Activated naive CD8-positive, alpha-beta T cell treated with anti-CD3 and anti-CD28 coated beads, Interleukin-2, amount 50 U/mL, for 24 hours (primary cell): ENCODE results near the gene RNF223.
"Not testable (repeated sequence)": the region's sequence is repeated elsewhere in the genome, so short reads cannot be mapped to it uniquely, and the experiment has no call there.

Experiments used
- ATAC-seq: fragments of 150-1000 bp; cut with Tn5 transposase; one replicate; pipeline ENCODE4 v1.10.0; 2021
- DNase-seq: peaks from one replicate; pipeline ENCODE4 v3.0.0; 2021
- H3K27ac Mint-ChIP-seq: one replicate; pipeline ENCODE4 v1.8.0; 2021; ENCODE audit warnings: mild to moderate bottlenecking, mixed read lengths
- H3K27me3 Mint-ChIP-seq: one replicate; pipeline ENCODE4 v1.8.0; 2021; ENCODE audit warnings: mixed read lengths
- H3K36me3 Mint-ChIP-seq: one replicate; pipeline ENCODE4 v1.8.0; 2021; ENCODE audit warnings: low read depth, mixed read lengths
- H3K4me1 Mint-ChIP-seq: one replicate; pipeline ENCODE4 v1.8.0; 2021; ENCODE audit warnings: mixed read lengths
- H3K4me3 Mint-ChIP-seq: one replicate; pipeline ENCODE4 v1.8.0; 2021; ENCODE audit warnings: mild to moderate bottlenecking, moderate library complexity, mixed read lengths
- H3K9me3 Mint-ChIP-seq: one replicate; pipeline ENCODE4 v1.8.0; 2021; ENCODE audit warnings: mixed read lengths

The RNF223 gene

DNA sequence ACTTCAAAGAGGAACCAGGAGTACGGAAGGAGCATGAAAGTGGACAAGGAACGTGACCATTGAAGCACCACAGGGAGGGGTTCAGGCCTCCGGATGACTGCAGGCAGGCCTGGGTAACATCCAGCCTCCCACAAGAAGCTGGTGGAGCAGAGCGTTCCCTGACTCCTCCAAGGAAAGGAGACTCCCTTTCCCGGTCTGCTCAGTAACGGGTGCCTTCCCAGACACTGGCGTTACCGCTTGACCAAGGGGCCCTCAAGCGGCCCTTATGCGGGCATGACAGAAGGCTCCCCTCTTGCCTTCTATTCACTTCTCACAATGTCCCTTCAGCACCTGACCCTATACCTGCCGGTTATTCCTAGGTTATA lies 8.2 kb downstream of the RNF223 start:
- DNase-seq, H3K27ac Mint-ChIP-seq, H3K4me3 Mint-ChIP-seq, H3K9me3 Mint-ChIP-seq, H3K27me3 Mint-ChIP-seq, ATAC-seq, H3K36me3 Mint-ChIP-seq: not testable (repeated sequence)
- peaks cover 33% of the 10 kb centered on the region for H3K4me1 Mint-ChIP-seq

DNA sequence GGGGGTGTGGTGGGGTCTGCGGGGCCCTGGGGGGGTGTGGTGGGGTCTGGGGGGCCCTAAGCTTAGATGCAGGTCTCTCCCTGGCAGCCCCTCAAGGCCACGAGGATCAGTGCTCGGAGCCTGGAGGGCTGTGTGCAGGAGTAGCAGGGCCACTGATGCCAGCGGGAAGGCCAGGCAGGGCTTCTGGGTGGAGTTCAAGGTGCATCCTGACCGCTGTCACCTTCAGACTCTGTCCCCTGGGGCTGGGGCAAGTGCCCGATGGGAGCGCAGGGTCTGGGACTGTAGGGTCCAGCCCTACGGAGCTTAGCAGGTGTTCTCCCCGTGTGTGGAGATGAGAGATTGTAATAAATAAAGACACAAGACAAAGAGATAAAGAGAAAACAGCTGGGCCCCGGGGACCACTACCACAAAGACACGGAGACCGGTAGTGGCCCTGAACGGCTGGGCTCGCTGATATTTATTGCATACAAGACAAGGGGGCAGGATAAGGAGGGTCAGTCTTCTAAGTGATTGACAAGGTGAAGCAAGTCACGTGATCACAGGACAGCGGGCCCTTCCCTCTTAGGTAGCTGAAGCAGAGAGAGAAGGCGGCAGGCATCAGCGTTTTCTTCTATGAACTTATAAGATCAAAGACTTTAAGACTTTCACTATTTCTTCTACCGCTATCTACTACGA lies 8.7 kb downstream of the RNF223 start:
- H3K36me3 Mint-ChIP-seq = peaks cover 3% of the 10 kb centered on the region
- peaks cover 36% of the 10 kb centered on the region for H3K4me1 Mint-ChIP-seq
- peak overlapping the region; percentile 21 for H3K4me3 Mint-ChIP-seq

DNA sequence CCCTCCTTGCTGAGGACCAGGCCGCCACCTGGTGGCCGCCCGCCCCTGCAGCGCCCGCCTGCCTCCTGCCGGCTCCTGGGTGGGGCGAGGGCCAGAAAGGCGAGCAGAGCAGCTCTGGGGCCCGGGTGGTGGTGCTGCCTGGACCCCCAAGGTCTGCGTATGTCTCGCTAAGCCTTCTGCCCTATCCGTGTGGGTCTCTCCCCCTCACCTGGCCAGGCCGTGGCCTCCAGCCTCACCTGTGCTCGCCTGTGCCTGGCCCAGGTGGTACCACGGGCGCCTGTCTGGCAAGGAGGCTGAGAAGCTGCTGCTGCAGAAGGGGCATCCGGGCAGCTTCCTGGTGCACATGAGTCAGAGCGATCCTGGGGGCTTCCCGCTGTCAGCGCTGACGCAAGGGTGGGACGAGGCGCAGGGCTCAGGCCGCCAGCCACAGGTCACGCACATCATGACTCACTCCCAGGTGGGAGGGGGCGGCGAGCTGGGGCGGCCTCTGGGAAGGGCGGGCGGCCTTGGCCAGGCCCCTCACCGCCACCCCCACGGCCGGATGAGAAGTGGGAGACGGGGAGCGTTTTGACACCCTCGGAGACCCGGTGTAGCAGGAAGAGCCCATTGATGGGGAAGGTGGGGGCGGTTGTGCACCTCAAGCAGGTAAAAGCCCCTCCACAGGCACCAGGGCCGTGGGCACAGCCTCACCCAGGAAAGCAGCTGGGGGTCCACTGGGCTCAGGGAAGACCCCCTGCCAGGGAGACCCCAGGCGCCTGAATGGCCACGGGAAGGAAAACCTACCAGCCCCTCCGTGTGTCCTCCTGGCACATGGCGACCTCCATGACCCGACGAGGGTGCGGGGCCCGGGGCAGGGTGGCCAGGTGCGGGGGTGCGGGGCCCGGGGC lies 9.9 kb downstream of the RNF223 start:
- no peaks in the 10 kb centered on the region for H3K9me3 Mint-ChIP-seq
- DNase-seq = peak; percentile 95
- H3K4me1 Mint-ChIP-seq = peaks cover 38% of the 10 kb centered on the region
- peak overlapping the region; percentile 77 for H3K4me3 Mint-ChIP-seq
- H3K27ac Mint-ChIP-seq = peak overlapping the region; percentile 83
- peaks cover 6% of the 10 kb centered on the region for H3K36me3 Mint-ChIP-seq
- peak; percentile 85 for ATAC-seq
- H3K27me3 Mint-ChIP-seq = peaks cover 4% of the 10 kb centered on the region

More for the DNA sequence above, 8.7 kb downstream of the RNF223 start:
- ATAC-seq (no peak), DNase-seq (no peak)
- Mint-ChIP-seq H3K27me3 (peaks cover under 1% of the 10 kb centered on the region), H3K9me3 (no peaks in the 10 kb centered on the region), H3K27ac (no peak overlapping the region)

DNA sequence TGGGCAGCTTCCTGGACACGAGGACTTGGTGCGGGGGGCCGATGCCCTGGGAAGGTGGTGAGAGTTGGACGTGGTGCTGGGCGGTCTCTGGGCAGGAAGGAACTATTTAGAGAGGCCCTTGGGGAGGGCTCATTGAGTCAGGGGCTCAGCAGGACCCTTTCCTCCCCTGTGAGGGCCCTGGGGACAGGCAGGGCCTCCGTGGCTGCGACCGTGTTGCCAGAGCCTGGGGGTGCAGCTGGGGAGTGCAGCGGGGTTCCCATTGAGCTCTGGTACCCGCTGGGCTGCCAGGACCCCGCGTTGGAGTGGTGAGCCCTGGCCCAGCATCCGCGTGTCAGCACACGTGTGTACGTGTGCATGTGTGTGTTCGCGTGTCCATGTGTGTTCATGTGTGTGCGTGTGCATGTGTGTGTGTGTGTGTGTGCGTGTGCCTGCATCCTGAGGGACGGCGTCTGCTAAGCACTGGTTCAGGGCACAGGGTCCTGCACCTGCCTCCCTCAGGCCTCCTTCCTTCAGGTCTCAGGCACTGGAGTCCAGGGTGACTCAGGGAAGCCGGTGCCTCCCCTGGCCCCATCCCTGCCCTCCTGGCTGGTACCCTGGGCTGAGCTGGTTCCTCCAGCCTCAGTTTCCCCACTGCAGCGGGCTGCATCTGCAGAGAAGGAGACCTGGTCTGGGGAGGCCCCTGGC lies 10.7 kb downstream of the RNF223 start:
- Mint-ChIP-seq H3K4me1 (peaks cover 43% of the 10 kb centered on the region), H3K27me3 (peaks cover 10% of the 10 kb centered on the region), H3K36me3 (peaks cover 6% of the 10 kb centered on the region), H3K9me3 (no peaks in the 10 kb centered on the region), H3K27ac (peak overlapping the region; percentile 76), H3K4me3 (peak overlapping the region; percentile 77)
- DNase-seq (no peak), ATAC-seq (peak; percentile 1)

DNA sequence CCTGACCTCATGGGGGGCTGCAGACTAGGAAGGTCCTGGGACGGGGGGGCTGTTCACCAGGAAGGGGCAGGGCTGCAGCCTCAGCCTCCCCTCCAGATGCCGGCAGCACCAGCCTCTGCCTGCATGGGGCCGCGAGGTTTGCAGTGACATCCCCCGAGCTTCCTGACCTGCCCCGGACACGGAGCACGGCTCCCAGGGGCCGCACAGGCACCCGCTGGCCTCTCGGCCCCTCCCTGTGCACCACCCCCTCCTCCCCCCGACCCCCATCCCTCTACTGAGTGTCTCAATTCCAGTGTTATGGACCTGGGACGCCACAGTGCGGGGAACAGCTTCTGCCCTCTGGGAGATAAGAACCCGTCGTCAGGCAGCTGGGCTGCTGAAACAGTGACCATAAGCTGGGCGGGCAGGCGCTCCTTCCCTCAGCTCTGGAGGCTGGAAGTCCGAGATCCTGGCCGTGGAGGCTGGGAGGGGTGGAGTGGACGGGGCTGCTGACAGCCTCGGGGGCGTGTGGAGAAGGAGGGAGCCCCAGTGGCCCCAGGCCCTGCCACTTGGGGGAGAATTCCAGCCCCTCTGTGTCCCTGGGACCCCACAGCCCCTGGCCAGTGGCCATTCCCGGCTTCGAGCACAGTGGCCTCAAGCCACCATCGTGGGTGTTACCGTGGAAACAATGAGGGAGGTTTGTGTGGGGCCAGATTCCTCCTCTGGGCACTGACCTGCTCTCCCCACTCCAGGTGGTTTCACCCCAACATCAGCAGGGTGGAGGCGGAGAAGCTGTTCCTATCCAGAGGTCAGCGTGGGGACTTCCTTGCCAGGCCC lies 11.6 kb downstream of the RNF223 start:
- Mint-ChIP-seq H3K4me1 (peaks cover 45% of the 10 kb centered on the region), H3K9me3 (no peaks in the 10 kb centered on the region), H3K4me3 (peak overlapping the region; percentile 77), H3K27ac (peak overlapping the region; percentile 76), H3K27me3 (peaks cover 18% of the 10 kb centered on the region), H3K36me3 (peaks cover 6% of the 10 kb centered on the region)
- DNase-seq (no peak), ATAC-seq (no peak)

DNA sequence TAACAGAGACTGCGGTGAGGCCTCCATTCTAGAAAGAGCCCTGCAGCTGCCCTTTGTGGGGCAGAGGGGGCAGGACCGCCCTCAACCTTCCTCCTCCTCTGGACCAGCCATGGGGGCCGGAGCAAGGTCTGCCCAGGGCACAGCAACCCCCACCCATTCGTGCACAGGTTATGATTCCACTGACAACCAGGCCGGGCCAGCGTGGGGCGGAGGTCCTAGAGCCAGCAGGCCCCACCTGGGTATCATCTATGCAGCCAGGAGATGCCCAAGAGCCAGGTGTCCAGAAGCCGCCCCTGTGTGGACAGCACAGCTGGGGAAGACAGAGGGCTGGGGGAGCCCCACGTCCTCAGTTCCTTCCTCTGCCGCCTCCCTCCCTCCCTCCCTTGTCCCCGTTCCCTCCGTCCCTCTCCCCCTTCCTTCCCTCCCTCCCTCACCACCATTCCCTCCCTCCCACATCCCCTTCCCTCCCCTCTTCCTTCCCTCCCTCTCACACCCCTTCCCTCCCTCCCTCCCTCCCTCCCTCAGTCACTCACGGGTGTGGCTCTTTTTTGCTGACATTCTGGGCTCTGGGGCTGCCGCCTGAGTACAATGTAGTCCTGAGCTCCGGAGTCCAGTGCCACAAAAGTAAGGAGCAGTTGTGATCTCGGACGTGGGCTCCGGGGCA lies 12.3 kb downstream of the RNF223 start:
- H3K4me1 Mint-ChIP-seq = peaks cover 45% of the 10 kb centered on the region
- H3K4me3 Mint-ChIP-seq = peak overlapping the region; percentile 77
- H3K27me3 Mint-ChIP-seq = peaks cover 22% of the 10 kb centered on the region

DNA sequence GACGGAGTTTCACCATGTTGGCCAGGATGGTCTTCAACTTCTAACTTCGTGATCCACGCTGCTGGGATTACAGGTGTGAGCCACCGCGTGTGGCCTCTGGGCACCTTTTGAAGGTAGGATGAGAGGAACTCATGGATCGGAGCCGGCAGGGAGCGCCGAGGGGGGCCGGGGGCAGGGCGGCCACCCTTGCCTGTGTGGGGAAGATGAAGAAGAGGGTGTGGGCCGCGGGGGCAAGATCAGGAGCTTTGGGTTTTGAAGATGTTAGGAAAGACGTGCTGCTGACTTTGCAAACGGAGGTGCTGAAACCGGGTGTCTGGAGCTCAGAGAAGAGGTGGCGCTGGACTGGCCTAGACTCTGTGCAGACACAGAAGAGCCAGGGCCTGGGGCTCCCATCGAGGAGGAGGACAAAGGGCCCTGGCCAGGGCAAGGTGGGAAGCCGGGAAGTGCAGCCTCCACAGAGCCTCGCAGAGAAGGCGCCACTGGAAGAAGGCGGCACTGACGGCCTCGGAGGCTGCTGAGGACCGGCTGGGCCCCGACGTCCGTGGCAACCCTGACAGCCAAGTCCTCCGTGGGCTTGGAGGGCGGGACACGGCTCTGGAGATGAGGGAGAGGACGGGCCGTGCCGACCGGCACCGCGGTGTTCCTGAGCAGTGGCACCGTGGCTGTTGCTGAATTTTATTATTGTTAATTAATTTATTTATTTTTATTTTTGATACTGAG lies 13.7 kb downstream of the RNF223 start:
- peaks cover 6% of the 10 kb centered on the region for H3K36me3 Mint-ChIP-seq
- H3K27me3 Mint-ChIP-seq = peaks cover 22% of the 10 kb centered on the region
- ATAC-seq (no peak), DNase-seq (no peak)
- H3K27ac Mint-ChIP-seq = no peak overlapping the region
- peak overlapping the region; percentile 81 for H3K4me3 Mint-ChIP-seq
- H3K4me1 Mint-ChIP-seq = peaks cover 40% of the 10 kb centered on the region
- no peaks in the 10 kb centered on the region for H3K9me3 Mint-ChIP-seq

More for the DNA sequence above, 12.3 kb downstream of the RNF223 start:
- Mint-ChIP-seq H3K9me3 (no peaks in the 10 kb centered on the region), H3K27ac (no peak overlapping the region), H3K36me3 (peaks cover 6% of the 10 kb centered on the region)
- no peak for ATAC-seq
- DNase-seq = no peak

DNA sequence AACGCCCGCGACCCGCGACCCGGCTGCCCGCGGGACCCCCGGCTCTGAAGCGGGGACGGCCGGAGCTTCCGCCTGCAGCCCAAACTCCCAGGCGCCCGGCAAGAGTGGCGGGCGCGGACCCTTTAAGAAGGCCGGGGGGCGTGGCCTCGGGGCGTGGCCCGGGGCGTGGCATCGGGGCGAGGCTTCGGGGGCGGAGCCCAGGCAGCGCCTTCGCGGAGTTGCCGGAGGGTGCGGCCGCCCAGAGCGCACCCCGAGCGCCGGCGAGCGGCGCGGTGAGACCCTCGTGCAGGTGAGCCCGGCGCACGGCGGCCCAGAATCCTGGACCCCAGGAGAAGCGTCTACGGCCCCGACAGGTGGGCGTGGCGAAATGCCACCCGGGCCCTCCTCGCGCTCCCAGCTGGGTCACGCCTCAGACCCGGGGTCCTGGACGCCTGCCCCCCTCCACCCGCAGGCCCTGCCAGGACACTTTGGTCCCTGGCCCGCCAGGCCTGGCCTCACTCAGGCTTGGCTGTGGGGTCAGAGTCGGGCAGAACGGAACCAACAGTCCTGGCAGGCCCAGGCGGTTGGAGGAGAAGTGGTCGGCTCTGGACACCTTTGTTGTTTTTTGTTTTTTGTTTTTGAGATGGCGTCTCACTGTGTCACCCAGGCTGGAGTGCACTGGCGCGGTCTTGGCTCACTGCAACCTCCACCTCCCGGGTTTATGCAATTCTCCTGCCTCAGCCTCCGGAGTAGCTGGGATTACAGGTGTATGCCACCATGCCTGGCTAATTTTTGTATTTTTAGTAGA lies 14.4 kb downstream of the RNF223 start:
- H3K4me3 Mint-ChIP-seq = peak overlapping the region; percentile 81
- no peaks in the 10 kb centered on the region for H3K9me3 Mint-ChIP-seq
- ATAC-seq (peak; percentile 53), DNase-seq (peak; percentile 96)
- H3K4me1 Mint-ChIP-seq = peaks cover 37% of the 10 kb centered on the region
- peaks cover 6% of the 10 kb centered on the region for H3K36me3 Mint-ChIP-seq
- H3K27me3 Mint-ChIP-seq = peaks cover 22% of the 10 kb centered on the region
- H3K27ac Mint-ChIP-seq = no peak overlapping the region

DNA sequence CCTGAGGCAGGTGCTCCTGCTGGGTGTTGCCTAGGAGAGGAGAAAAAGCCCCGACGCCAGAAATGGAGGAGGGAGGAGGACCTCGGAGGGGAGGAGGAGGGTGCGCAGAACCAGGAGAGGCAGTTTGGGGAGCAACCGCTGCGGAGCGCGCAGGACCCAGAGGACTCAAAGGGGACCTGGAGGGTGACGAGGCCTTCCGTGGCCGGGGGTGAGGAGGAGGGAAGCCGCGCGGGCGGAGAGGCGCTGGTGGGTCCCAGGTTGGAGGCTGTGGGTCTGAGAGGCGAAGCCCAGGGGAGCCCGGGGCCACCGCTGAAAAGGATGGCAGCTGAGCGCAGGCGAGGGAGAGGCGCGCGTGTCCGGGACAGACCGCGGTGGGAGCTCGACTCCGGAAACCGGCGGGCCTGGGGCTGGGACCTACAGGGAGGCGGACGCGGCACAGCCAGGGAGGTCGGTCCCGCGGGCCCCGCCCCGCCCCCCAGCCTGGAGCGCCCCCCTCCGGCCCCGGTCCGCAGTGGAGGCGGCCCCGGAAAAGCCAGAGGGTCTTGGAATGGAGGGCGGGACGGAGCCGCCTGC lies 15.1 kb downstream of the RNF223 start:
- Mint-ChIP-seq H3K4me3 (peak overlapping the region; percentile 78), H3K27ac (no peak overlapping the region), H3K9me3 (no peaks in the 10 kb centered on the region), H3K36me3 (peaks cover 6% of the 10 kb centered on the region), H3K27me3 (peaks cover 22% of the 10 kb centered on the region), H3K4me1 (peaks cover 32% of the 10 kb centered on the region)
- ATAC-seq (peak; percentile 22), DNase-seq (peak; percentile 57)

DNA sequence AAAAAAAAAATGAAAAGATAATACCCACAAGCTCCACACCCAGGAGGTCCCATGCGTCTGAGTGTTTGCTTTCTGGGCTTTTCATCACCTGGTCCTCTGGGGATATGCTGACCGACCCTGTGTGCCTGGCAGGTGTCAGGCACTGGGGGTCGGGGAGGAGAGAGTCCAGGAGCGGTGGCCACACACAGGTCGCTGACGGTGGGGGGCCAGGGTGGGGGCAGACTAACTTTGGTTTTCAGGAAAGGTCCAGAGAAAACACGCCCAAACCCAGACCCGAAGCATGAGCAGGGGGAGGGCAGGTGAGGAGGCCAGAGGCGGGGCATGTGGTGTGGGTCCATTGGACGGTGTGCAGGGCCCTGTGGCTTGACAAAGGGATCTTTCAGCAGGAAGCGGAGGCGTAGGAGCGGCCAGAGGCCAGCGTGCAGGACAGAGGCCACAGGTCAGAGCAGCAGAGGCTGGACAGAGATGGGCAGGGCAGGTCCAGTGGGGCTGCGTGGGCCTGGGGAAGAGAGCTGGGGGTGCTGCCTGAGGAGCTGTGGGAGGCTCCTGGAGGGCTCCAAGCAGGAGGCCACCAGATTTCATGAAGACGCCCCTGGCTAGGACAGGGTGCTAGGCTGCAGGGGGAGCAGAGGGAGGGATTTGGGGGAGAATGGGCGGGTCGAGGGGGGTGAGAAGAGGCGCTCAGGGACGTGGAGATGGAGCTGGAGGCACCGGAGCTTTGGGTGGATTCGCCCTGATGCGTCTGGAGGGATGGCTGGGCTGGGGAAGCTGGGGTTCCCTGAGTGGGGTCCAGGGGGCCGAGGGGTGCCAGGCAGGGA lies 15.8 kb downstream of the RNF223 start:
- H3K4me1 Mint-ChIP-seq = peaks cover 29% of the 10 kb centered on the region
- H3K27ac Mint-ChIP-seq = no peak overlapping the region
- peak overlapping the region; percentile 78 for H3K4me3 Mint-ChIP-seq
- peaks cover 22% of the 10 kb centered on the region for H3K27me3 Mint-ChIP-seq
- H3K36me3 Mint-ChIP-seq = peaks cover 6% of the 10 kb centered on the region
- H3K9me3 Mint-ChIP-seq = no peaks in the 10 kb centered on the region
- DNase-seq (no peak), ATAC-seq (no peak)

DNA sequence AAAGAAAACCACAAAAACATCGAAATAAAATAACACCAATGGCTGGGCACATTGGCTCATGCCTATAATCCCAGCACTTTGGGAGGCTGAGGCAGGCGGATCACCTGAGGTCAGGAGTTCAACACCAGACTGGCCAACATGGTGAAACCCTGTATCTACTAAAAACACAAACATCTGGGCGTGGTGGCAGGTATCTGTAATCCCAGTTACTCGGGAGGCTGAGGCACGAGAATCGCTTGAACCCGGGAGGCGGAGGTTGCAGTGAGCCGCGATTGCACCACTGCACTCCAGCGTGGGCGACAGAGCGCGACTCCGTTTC lies 16.4 kb downstream of the RNF223 start:
- ATAC-seq, DNase-seq, H3K36me3 Mint-ChIP-seq, H3K9me3 Mint-ChIP-seq, H3K27ac Mint-ChIP-seq, H3K4me3 Mint-ChIP-seq: not testable (repeated sequence)
- peaks cover 22% of the 10 kb centered on the region for H3K27me3 Mint-ChIP-seq
- peaks cover 24% of the 10 kb centered on the region for H3K4me1 Mint-ChIP-seq
